ENCODE results near the gene CORO2A. TPM values are rescaled to one million over a fixed set of nuclear protein-coding genes. Genes with fewer than 3 reads are reported as not detected.
"Not testable (repeated sequence)": the region's sequence is repeated elsewhere in the genome, so short reads cannot be mapped to it uniquely, and the experiment has no call there.

Gene CORO2A
- total RNA-seq, 1 donor from 2014 or later, result 5.9 TPM

DNA sequence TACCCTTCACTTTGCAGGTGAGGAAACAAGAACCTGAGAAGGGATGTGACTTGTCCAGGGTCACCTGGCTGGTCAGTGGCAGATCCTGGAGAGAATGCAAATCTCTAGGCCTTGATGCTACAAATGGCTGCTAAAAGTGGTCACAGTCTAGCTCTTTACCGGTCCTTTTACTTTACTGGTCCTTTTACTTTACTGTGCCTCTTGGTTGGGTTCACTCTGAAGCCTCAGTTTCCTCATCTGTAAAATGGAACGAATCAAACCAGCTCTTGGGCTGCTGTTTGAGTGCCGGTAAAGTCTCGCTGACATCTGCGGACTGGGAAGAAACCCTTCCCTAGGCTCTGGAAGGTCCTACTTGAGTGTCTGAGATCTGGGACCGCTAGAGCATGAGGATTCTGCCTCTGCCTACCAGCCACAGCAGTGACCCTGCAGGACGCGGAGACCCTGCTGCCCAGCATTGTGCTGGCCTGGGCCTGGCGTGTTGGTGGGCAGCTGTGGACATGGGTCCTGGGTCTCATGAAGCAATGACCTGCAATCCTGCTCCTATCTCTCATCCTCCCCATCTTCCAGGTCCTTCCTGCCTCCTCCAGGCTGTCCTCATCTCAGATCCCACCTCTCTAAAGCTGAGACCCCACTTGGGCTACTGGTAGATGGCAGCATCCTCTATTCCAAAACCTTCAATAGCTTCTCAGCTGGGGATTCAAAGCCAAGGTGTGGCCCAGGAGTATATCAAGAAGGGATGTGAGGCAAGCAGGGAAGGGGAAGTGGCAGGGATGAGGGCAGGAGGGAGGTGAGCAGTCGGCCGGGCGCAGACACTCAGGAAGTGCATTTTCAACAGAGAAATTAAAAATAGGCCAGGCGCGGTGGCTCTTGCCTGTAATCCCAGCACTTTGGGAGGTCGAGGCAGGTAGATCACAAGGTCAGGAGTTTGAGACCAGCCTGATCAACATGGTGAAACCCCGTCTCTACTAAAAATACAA, 13.3 kb downstream of the CORO2A start:
- Mint-ChIP-seq H3K4me3 (no peak overlapping the region), H3K9me3 (no peaks in the 10 kb centered on the region), H3K4me1 (no peaks in the 10 kb centered on the region), H3K27me3 (ENCODE audit: low read depth) (no peaks in the 10 kb centered on the region), H3K27ac (no peak overlapping the region), H3K36me3 (no peaks in the 10 kb centered on the region)
- no peak for DNase-seq (ENCODE audit: low spot score in 2 of 2, unreplicated experiment in 2 of 2)
- TF ChIP-seq, protein P1, sequence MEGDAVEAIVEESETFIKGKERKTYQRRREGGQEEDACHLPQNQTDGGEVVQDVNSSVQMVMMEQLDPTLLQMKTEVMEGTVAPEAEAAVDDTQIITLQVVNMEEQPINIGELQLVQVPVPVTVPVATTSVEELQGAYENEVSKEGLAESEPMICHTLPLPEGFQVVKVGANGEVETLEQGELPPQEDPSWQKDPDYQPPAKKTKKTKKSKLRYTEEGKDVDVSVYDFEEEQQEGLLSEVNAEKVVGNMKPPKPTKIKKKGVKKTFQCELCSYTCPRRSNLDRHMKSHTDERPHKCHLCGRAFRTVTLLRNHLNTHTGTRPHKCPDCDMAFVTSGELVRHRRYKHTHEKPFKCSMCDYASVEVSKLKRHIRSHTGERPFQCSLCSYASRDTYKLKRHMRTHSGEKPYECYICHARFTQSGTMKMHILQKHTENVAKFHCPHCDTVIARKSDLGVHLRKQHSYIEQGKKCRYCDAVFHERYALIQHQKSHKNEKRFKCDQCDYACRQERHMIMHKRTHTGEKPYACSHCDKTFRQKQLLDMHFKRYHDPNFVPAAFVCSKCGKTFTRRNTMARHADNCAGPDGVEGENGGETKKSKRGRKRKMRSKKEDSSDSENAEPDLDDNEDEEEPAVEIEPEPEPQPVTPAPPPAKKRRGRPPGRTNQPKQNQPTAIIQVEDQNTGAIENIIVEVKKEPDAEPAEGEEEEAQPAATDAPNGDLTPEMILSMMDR (IDR thresholded peaks at IDR 0.05; ENCODE audit: unreplicated experiment), result no peak

GRCh38 chr9:98176391-98177259, 15.8 kb downstream of the CORO2A start:
- no peak overlapping the region for H3K27ac Mint-ChIP-seq
- TF ChIP-seq, protein P1 (IDR thresholded peaks at IDR 0.05; ENCODE audit: unreplicated experiment), result no peak

DNA sequence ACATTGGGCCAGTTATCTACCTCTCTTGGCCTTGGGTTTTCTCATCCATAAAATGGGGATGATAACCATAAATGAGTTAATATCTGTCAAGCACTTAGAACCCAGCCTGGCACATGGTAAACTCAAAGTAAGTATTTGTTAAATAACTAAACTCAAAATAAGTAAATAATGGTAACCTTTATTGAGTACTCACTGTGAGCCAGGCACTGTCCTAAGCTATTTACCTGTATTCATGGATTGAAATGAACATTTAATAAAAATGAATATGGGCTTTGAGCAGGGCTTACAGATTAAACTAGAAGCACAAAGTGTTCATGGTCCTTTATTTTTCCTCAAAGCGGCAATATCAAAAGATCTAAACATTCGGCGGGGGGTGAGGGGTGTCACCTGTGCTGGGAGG, 16.7 kb downstream of the CORO2A start:
- peaks cover 18% of the 10 kb centered on the region for H3K4me1 Mint-ChIP-seq
- H3K27me3 Mint-ChIP-seq (ENCODE audit: low read depth), result no peaks in the 10 kb centered on the region
- TF ChIP-seq, protein P1 (IDR thresholded peaks at IDR 0.05; ENCODE audit: unreplicated experiment), result no peak
- H3K9me3 Mint-ChIP-seq, result no peaks in the 10 kb centered on the region
- no peak for DNase-seq (ENCODE audit: low spot score in 2 of 2, unreplicated experiment in 2 of 2)
- H3K36me3 Mint-ChIP-seq, result no peaks in the 10 kb centered on the region
- H3K27ac Mint-ChIP-seq, result no peak overlapping the region
- H3K4me3 Mint-ChIP-seq, result no peak overlapping the region

More at GRCh38 chr9:98176391-98177259, 15.8 kb downstream of the CORO2A start:
- no peak overlapping the region for H3K4me3 Mint-ChIP-seq
- H3K36me3 Mint-ChIP-seq, result no peaks in the 10 kb centered on the region
- H3K9me3 Mint-ChIP-seq, result no peaks in the 10 kb centered on the region
- H3K4me1 Mint-ChIP-seq, result peaks cover 9% of the 10 kb centered on the region
- DNase-seq (ENCODE audit: low spot score in 2 of 2, unreplicated experiment in 2 of 2), result no peak
- H3K27me3 Mint-ChIP-seq (ENCODE audit: low read depth), result no peaks in the 10 kb centered on the region

GRCh38 chr9:98175028-98175569, 17.3 kb downstream of the CORO2A start:
- Mint-ChIP-seq H3K9me3 (no peaks in the 10 kb centered on the region), H3K27ac (no peak overlapping the region), H3K4me1 (peaks cover 20% of the 10 kb centered on the region), H3K4me3 (no peak overlapping the region), H3K27me3 (ENCODE audit: low read depth) (no peaks in the 10 kb centered on the region), H3K36me3 (no peaks in the 10 kb centered on the region)
- TF ChIP-seq, protein P1 (IDR thresholded peaks at IDR 0.05; ENCODE audit: unreplicated experiment), result no peak
- DNase-seq (ENCODE audit: low spot score in 2 of 2, unreplicated experiment in 2 of 2), result no peak

DNA sequence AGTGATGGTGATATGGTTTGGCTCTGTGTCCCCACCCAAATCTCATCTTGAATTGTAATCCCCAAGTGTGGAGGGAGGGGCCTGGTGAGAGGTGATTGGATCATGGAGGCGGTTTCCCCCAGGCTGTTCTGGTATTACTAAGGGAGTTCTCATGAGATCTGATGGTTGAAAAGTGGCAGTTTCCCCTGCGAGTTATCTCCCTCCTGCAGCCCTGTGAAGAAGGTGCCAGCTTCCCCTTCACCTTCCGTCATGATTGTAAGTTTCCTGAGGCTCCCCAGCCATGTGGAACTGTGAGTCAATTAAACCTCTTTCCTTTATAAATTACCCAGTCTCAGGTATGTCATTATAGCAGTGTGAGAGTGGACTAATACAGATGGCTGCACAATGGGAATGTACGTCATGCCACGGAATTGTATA, 17.9 kb downstream of the CORO2A start:
- H3K27ac Mint-ChIP-seq; H3K9me3 Mint-ChIP-seq; DNase-seq (ENCODE audit: low spot score in 2 of 2, unreplicated experiment in 2 of 2); H3K36me3 Mint-ChIP-seq; H3K4me3 Mint-ChIP-seq; H3K27me3 Mint-ChIP-seq (ENCODE audit: low read depth): not testable (repeated sequence)
- H3K4me1 Mint-ChIP-seq, result peaks cover 26% of the 10 kb centered on the region

Measured in mesothelial cell of epicardium (in vitro differentiated cells).